Measurements from ENCODE around the gene C1QL1.

C1QL1 gene

GRCh38 chr17:44998646-44999045, 30.5 kb upstream of the C1QL1 start:
- H3K4me3 ChIP-seq (ENCODE audit: low read length) = no peak overlapping the region
- no peak for TF ChIP-seq CTCF (IDR thresholded peaks at IDR 0.05; ENCODE audit: insufficient read depth, low read depth, low read length, missing control alignments)
- DNase-seq (ENCODE audit: low read depth) = no peak

GRCh38 chr17:44997733-44998520, 29.8 kb upstream of the C1QL1 start:
- H3K4me3 ChIP-seq (ENCODE audit: low read length) = no peak overlapping the region
- TF ChIP-seq CTCF (IDR thresholded peaks at IDR 0.05; ENCODE audit: insufficient read depth, low read depth, low read length, missing control alignments) = no peak
- DNase-seq (ENCODE audit: low read depth) = no peak

GRCh38 chr17:44996304-44996703, 28.2 kb upstream of the C1QL1 start:
- no peak for DNase-seq (ENCODE audit: low read depth)
- H3K4me3 ChIP-seq (ENCODE audit: low read length) = no peak overlapping the region
- no peak for TF ChIP-seq CTCF (IDR thresholded peaks at IDR 0.05; ENCODE audit: insufficient read depth, low read depth, low read length, missing control alignments)

- TF ChIP-seq CTCF (IDR thresholded peaks at IDR 0.05; ENCODE audit: insufficient read depth, low read depth, low read length, missing control alignments) = no peak
- no peak for DNase-seq (ENCODE audit: low read depth)
These were observed 27.4 kb upstream of the C1QL1 start for GRCh38 chr17:44995436-44996001.

GRCh38 chr17:44992242-44992939, 24.3 kb upstream of the C1QL1 start:
- DNase-seq (ENCODE audit: low read depth) = no peak
- no peak for TF ChIP-seq CTCF (IDR thresholded peaks at IDR 0.05; ENCODE audit: insufficient read depth, low read depth, low read length, missing control alignments)
- H3K4me3 ChIP-seq (ENCODE audit: low read length) = no peak overlapping the region

More at GRCh38 chr17:44995436-44996001, 27.4 kb upstream of the C1QL1 start:
- H3K4me3 ChIP-seq (ENCODE audit: low read length) = no peak overlapping the region

GRCh38 chr17:44990994-44991393, 22.9 kb upstream of the C1QL1 start:
- no peak for TF ChIP-seq CTCF (IDR thresholded peaks at IDR 0.05; ENCODE audit: insufficient read depth, low read depth, low read length, missing control alignments)
- no peak overlapping the region for H3K4me3 ChIP-seq (ENCODE audit: low read length)
- DNase-seq (ENCODE audit: low read depth) = no peak

Measured in epithelial cell of esophagus (primary cell).